Activated CD4-positive, alpha-beta memory T cell treated with anti-CD3 and anti-CD28 coated beads for 36 hours (primary cell): ENCODE measurements around the gene ONECUT1. TPM values are rescaled to one million over a fixed set of nuclear protein-coding genes. Genes with fewer than 3 reads are reported as not detected.

Experiments used
- CTCF ChIA-PET: fragments of 350-600 bp; sonication (Branson Sonifier 250); formaldehyde crosslinking; loops from one replicate; lab custom pipeline; 2021; ENCODE audit warnings: antibody characterized with exemption, inconsistent platforms; lab: Charles Lee
- POLR2A ChIA-PET: fragments of 350-600 bp; sonication (Branson Sonifier 250); formaldehyde crosslinking; loops from one replicate; lab custom pipeline; 2021; ENCODE audit warnings: antibody characterized with exemption; lab: Charles Lee
- DNase-seq: peaks from one replicate; pipeline ENCODE4 v3.0.0-alpha.2; 2020
- H3K27ac Mint-ChIP-seq: one replicate; pipeline ENCODE4 v1.8.0; 2021; ENCODE audit warnings: mixed read lengths
- H3K27me3 Mint-ChIP-seq: one replicate; pipeline ENCODE4 v1.8.0; 2021; ENCODE audit warnings: mixed read lengths
- H3K36me3 Mint-ChIP-seq: one replicate; pipeline ENCODE4 v1.8.0; 2021; ENCODE audit warnings: mixed read lengths
- H3K4me1 Mint-ChIP-seq: one replicate; pipeline ENCODE4 v1.8.0; 2021; ENCODE audit warnings: low read depth, mixed read lengths
- H3K4me3 Mint-ChIP-seq: one replicate; pipeline ENCODE4 v1.8.0; 2021; ENCODE audit warnings: mild to moderate bottlenecking, mixed read lengths
- H3K9me3 Mint-ChIP-seq: one replicate; pipeline ENCODE4 v1.8.0; 2021; ENCODE audit warnings: mixed read lengths
- intact Hi-C: fragments of 100-400 bp; cut with micrococcal nuclease; formaldehyde crosslinking; loops from one replicate; pipeline ENCODE4 v1.15.1; 2023
- total RNA-seq, 2 experiments: library from RNA; stranded (reverse); gene quantifications; one replicate each; pipeline ENCODE4 v1.2.3, GENCODE V29; 2021

Gene ONECUT1
- total RNA-seq, 2 experiments from 2014 or later: not detected

DNA sequence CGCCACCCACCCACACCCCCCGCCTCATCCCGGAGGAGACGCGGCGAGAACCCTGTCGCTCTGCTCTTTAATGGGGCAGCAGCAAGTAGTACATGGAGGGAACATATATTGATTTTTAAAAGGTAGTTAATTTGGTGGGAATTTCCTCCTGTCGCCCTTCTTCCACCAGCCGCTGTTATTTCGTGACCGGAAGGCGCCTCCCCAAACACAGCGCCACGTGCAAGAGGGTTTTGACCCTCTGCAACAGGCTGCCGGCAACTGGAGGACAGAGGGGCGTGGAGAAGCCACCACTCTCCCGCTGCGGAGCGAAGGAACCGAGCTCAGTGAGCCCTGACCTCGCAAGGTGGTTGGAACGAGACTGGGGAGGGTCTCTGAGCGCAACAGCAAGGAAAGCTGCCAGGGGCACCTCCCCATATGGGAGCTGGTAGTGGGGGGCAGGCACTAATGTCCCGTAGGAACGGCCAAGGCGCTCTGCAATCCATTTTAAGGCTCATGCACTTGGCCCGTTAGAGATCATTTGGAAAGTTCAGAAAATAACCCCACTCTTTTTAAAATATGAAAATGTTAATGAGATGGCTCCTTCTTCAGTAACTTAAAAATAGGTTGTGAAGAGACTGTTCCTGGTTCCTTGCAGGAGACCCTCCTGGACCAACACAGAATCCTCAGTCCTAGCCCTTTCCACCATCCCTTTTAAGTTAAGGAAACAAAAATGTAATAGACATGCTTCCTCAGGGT, 4.3 kb downstream of the ONECUT1 start:
- peaks cover 79% of the 10 kb centered on the region for H3K27me3 Mint-ChIP-seq
- POLR2A ChIA-PET: no interaction called here
- H3K36me3 Mint-ChIP-seq: no peaks in the 10 kb centered on the region
- no peak overlapping the region for H3K4me3 Mint-ChIP-seq
- H3K9me3 Mint-ChIP-seq: no peaks in the 10 kb centered on the region
- no peak overlapping the region for H3K27ac Mint-ChIP-seq
- CTCF ChIA-PET: no interaction called here
- no peak for DNase-seq
- intact Hi-C loops: loop anchor here (10.0 kb wide), 1 partner anchor 799 kb away; no protein-coding TSS in a partner anchor
- peaks cover 38% of the 10 kb centered on the region for H3K4me1 Mint-ChIP-seq

DNA sequence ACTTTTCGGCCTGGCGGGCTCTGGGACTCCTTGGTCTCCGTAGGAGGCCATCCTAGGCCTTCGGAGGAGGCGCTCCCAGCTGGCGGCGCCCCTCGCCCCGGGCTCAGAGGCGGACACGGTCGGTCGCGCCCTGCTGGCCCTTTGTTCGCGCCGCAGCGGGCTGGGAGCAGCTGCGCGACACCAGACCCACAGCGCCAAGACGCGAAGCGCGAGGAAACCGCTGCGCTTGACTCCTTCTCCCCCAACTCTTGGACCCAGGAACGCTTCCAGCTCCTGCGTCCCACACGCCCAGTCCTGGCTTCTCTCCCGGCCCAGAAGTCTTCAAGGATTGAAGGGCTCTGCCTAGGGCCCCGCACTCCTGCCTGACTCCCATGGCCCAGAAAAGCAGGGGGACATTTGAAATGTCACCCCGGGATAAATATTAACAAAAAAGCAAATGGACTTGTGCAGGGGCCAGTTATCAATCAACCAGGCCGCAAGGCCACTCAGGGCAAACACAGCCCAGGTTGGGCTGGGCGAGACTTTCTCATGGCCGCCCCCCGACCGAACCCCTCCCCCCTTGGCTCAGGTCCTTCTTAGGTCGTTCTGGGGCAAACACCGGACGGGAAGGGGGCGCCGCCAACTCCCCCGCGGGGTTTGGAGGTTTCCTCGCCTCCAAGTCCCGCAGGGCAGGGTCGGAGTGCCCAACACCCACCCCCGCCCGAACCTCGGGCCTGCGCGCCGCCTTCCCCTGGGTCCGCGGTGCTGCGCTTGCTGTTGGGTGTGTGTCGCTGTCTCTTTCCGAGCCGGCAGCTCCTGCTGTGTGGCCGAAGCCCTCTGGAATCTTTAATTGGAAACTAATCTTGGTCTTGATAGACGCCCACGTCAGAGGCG, 5.1 kb downstream of the ONECUT1 start:
- CTCF ChIA-PET: no interaction called here
- intact Hi-C loops: loop anchor here (5.0 to 10.0 kb wide), 2 partner anchors 800 to 932 kb away; no protein-coding TSS in a partner anchor

DNA sequence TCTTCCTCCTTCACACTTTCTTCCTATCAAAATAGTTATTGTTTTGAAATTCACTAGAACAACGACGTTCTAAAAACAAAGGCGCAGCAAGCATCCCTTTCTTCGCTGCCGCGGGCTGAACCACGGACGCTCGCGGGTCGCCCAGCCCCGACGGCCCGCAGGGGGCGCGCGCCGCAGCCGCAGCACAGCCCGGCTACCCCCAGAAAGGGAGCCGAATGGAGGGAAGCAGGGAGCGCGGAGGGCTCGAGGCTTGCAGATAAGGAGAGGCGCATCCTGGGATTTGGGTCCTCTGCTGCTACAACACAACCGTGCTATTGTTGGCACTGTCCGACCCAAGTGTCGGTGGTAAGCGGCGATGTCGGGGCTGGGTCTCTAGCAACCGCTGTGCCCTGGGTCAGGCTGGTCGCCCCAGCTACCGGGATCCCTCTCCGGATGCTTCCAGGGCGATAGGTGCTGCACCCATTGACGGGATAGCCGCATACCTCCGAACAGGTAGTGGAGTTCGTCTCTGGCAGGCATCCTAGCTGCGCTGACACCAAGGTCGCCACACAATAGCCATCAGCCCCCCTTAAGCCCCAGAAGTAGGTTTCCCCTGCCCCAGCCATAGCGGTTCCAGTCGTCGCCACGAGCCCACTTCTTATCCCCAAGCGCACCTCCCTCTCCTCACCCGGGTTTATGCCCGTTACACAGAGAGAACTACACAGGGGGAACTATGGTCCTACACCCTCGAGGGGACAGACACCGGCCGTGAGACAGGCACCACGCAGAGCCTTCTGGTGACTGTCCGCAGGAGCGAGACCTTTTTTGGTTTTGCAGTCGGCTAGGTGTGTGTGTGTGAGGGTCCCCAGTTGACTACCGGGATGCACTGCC, 6.0 kb downstream of the ONECUT1 start:
- Mint-ChIP-seq H3K36me3 (no peaks in the 10 kb centered on the region), H3K27me3 (peaks cover 80% of the 10 kb centered on the region), H3K4me3 (no peak overlapping the region), H3K27ac (no peak overlapping the region), H3K4me1 (peaks cover 45% of the 10 kb centered on the region), H3K9me3 (no peaks in the 10 kb centered on the region)
- no peak for DNase-seq
- intact Hi-C loops: loop anchor here (5.0 to 10.0 kb wide), 2 partner anchors 801 to 933 kb away; no protein-coding TSS in a partner anchor
- ChIA-PET CTCF (interaction anchor here (1.2 to 3.3 kb wide), 3 partner anchors 12 to 21 kb away, joined by 3 to 18 read pairs (median 7); no protein-coding TSS in a partner anchor), POLR2A (interaction anchor here (0.8 kb wide), 1 partner anchor 9 kb away, joined by 3 read pairs; no protein-coding TSS in a partner anchor)

More for the DNA sequence above, 5.1 kb downstream of the ONECUT1 start:
- Mint-ChIP-seq H3K4me3 (no peak overlapping the region), H3K27me3 (peaks cover 80% of the 10 kb centered on the region), H3K27ac (no peak overlapping the region), H3K36me3 (no peaks in the 10 kb centered on the region), H3K9me3 (no peaks in the 10 kb centered on the region), H3K4me1 (peaks cover 46% of the 10 kb centered on the region)
- POLR2A ChIA-PET: no interaction called here
- DNase-seq: no peak

DNA sequence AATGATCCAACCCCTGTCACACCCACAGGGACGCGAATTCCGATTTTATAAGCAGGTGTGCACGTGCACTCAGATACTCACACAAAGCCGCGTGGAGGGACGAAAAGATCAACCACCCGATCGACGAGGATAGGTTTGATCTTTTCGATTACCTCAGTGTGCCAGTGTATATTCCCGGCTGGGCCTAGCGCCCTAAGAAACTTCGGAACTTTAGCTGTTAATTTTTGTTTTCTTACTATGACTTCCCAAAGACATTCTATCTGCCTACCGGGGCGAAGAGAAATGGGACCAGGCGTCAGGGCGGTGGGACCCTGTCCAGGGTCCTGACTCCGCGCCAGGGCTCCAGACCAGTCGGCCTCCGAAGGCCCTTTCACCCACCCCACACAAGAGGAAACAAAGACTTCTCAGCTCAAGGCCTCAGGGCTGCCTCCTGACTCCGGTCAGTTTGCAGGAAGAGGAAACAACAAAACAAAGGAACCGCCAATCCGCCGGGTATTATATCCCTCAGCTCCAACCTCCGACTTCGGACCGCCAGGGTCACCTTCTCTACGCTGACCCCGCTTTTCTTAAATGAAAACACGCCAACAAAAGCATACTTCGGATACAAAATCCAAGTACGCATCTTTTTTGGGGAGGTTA, 6.8 kb downstream of the ONECUT1 start:
- Mint-ChIP-seq H3K4me3 (no peak overlapping the region), H3K4me1 (peaks cover 43% of the 10 kb centered on the region), H3K9me3 (no peaks in the 10 kb centered on the region), H3K27me3 (peaks cover 75% of the 10 kb centered on the region), H3K27ac (no peak overlapping the region), H3K36me3 (no peaks in the 10 kb centered on the region)
- no peak for DNase-seq
- ChIA-PET CTCF (interaction anchor here (1.2 to 3.3 kb wide), 3 partner anchors 12 to 22 kb away, joined by 3 to 18 read pairs (median 7); no protein-coding TSS in a partner anchor), POLR2A (interaction anchor here (0.8 kb wide), 1 partner anchor 10 kb away, joined by 3 read pairs; no protein-coding TSS in a partner anchor)
- intact Hi-C loops: loop anchor here (5.0 to 10.0 kb wide), 2 partner anchors 801 to 934 kb away; no protein-coding TSS in a partner anchor

DNA sequence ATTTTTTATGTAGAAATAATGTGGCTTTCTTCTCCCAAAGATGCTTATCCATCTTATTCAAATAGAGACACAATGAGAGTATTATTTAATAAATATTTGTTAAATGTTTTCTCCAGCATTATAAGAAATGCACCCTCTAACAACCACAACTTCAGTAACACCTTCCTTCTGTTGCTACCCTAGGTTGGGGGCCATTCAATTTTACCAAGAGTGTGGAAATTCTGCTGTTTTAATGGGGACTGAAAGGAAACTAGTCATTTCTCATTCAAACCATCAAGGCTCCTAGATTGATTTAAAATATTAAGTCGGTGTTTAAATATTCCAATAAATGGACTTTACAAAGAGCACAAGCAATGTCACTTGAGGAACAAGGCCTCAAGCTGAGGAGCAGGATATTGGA, 7.6 kb downstream of the ONECUT1 start:
- Mint-ChIP-seq H3K4me3 (no peak overlapping the region), H3K4me1 (peaks cover 36% of the 10 kb centered on the region), H3K36me3 (no peaks in the 10 kb centered on the region), H3K27me3 (peaks cover 74% of the 10 kb centered on the region), H3K27ac (no peak overlapping the region), H3K9me3 (no peaks in the 10 kb centered on the region)
- DNase-seq: no peak
- CTCF ChIA-PET: interaction anchor here (1.2 to 3.3 kb wide), 3 partner anchors 13 to 23 kb away, joined by 3 to 18 read pairs (median 7); no protein-coding TSS in a partner anchor
- intact Hi-C loops: loop anchor here (5.0 to 10.0 kb wide), 2 partner anchors 802 to 935 kb away; no protein-coding TSS in a partner anchor
- POLR2A ChIA-PET: no interaction called here

DNA sequence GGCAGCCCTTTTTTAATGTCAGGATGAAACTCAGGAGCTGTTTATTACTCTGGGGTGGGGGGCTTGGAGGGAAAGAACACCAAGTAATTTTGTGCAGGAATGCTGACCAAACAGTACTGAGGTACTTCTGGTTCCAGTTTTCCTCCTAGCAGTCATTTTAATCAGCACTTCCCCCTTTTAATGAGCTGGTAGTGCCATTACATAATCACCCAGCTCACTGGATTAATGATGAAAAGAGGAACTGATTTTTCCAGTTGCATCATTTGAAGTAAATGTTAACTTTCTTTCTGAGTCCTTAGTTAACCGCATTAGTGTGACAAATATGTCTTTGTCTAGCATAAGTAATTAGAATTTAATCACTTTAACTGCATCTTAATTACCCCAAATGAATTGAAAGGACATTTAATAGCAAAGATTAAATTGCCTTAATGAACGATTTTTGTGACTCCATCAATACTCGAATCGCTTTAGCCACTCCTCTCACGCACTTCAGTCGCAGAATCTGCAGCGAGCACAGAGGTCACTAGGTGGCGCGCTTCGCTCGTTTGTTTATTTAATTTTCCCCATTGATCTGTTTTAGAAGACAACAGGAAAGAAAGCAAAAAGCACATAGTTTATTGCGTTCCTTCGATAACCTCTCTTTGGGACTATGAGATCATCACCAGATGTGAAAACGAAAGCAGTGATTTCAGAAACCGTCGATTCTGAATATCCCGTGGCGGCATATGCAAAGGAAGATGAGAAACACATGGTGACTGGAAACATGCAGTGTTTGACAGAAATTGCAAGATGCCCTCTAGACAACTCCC, 9.8 kb downstream of the ONECUT1 start:
- Mint-ChIP-seq H3K4me1 (peaks cover 28% of the 10 kb centered on the region), H3K36me3 (no peaks in the 10 kb centered on the region), H3K27me3 (peaks cover 66% of the 10 kb centered on the region), H3K9me3 (no peaks in the 10 kb centered on the region), H3K27ac (no peak overlapping the region), H3K4me3 (peak overlapping the region; percentile 14)
- POLR2A ChIA-PET: no interaction called here
- CTCF ChIA-PET: interaction anchor here (0.8 to 3.3 kb wide), 5 partner anchors 8 to 416 kb away, joined by 3 to 18 read pairs (median 4); no protein-coding TSS in a partner anchor
- DNase-seq: peak; percentile 81
- intact Hi-C loops: loop anchor here (2.0 to 10.0 kb wide), 3 partner anchors 24 to 937 kb away; no protein-coding TSS in a partner anchor

DNA sequence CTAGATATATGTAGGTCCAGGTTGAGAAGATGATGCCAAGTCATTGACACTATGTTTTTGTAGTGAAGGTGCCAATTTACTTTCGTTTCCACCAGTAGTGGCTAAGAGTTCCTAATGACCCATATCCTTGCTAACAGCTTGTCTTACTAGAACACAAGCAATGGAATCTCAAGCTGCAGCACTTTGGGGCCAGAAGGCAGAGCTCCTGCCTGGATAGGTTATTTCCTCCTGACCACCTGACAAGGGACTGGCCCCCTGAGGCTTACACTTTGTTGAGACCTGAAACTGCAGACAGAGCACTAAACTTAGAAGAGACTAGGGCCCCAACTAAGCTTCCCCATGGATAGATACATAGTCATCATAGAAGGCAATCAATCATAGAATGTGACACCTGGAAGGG, 11.7 kb downstream of the ONECUT1 start:
- H3K36me3 Mint-ChIP-seq: no peaks in the 10 kb centered on the region
- no peak overlapping the region for H3K4me3 Mint-ChIP-seq
- CTCF ChIA-PET: no interaction called here
- peaks cover 51% of the 10 kb centered on the region for H3K27me3 Mint-ChIP-seq
- intact Hi-C loops: no loop called here
- H3K9me3 Mint-ChIP-seq: no peaks in the 10 kb centered on the region
- no peak overlapping the region for H3K27ac Mint-ChIP-seq
- peaks cover 18% of the 10 kb centered on the region for H3K4me1 Mint-ChIP-seq
- POLR2A ChIA-PET: interaction anchor here (0.6 kb wide), 1 partner anchor 27 kb away, joined by 3 read pairs; no protein-coding TSS in a partner anchor
- no peak for DNase-seq

DNA sequence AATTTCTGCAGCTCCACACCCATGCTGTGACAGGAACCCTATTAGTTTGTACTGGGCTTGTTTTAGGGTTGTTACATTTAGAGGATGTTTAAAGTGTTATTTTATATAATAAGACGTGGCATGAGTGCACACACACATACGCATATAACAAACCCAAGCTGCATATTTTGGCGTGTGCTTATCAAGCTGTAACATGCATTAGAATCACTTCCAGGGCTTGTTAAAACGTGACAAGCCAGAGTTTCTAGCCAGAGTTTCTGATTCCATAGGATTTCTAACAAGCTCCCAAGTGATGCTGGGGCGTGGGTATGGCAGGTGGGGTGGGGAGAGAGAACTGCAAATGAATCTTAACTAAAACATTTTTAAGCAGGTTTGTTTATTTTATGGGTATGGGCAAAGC, 17.4 kb downstream of the ONECUT1 start:
- Mint-ChIP-seq H3K36me3 (no peaks in the 10 kb centered on the region), H3K27ac (no peak overlapping the region), H3K4me1 (no peaks in the 10 kb centered on the region), H3K27me3 (peaks cover 33% of the 10 kb centered on the region), H3K4me3 (no peak overlapping the region), H3K9me3 (no peaks in the 10 kb centered on the region)
- ChIA-PET CTCF (no interaction called here), POLR2A (no interaction called here)
- intact Hi-C loops: no loop called here
- no peak for DNase-seq

DNA sequence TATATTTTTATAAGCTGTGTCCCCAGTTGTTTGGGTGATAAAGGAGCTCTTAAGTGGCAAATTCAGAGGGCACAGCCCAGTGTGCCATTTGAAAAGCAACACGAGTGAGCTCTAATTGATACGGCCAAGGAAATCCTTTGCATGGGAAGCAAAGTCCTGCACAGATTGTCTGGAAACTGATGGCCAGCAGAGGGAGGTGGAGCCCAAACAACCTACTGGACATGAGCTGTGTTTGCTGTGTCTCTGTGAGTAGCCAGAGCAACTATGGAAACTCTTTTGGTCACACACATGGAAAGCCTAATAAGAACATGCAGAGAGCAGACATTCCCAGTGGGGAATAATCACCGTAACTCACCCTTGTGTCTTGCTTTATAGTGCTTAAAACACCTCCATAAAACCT, 24.4 kb downstream of the ONECUT1 start:
- Mint-ChIP-seq H3K4me3 (no peak overlapping the region), H3K27me3 (peaks cover 30% of the 10 kb centered on the region), H3K4me1 (no peaks in the 10 kb centered on the region), H3K27ac (no peak overlapping the region), H3K36me3 (no peaks in the 10 kb centered on the region), H3K9me3 (no peaks in the 10 kb centered on the region)
- intact Hi-C loops: no loop called here
- no peak for DNase-seq
- ChIA-PET CTCF (no interaction called here), POLR2A (interaction anchor here (1.4 kb wide), 1 partner anchor 9 kb away, joined by 3 read pairs; no protein-coding TSS in a partner anchor)

DNA sequence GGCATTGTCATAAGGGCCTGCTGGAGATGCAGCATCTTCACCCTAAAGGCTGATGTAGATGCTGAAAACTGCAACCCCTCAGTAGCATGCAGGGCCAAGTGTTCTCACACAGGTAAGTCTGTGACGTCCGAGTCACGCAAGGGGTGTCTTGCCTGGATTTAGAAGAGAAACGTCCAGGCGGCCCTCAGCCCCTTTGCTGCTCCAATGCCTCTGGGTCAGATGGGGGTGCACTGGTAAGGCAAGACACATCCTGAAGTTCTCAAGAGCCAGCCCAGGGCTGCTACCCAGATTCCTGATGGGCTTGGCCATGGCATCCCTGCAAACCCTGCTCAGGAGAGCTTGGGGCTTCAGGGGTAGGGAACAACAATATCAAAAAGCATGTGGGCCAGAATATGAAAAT, 25.4 kb downstream of the ONECUT1 start:
- peaks cover 6% of the 10 kb centered on the region for H3K4me1 Mint-ChIP-seq
- no peak overlapping the region for H3K27ac Mint-ChIP-seq
- H3K36me3 Mint-ChIP-seq: no peaks in the 10 kb centered on the region
- intact Hi-C loops: no loop called here
- ChIA-PET POLR2A (interaction anchor here (1.4 kb wide), 1 partner anchor 12 kb away, joined by 3 read pairs; no protein-coding TSS in a partner anchor), CTCF (no interaction called here)
- H3K27me3 Mint-ChIP-seq: peaks cover 34% of the 10 kb centered on the region
- H3K9me3 Mint-ChIP-seq: no peaks in the 10 kb centered on the region
- no peak overlapping the region for H3K4me3 Mint-ChIP-seq
- no peak for DNase-seq
